ENCODE results near the gene CELF4.

The CELF4 gene

DNA sequence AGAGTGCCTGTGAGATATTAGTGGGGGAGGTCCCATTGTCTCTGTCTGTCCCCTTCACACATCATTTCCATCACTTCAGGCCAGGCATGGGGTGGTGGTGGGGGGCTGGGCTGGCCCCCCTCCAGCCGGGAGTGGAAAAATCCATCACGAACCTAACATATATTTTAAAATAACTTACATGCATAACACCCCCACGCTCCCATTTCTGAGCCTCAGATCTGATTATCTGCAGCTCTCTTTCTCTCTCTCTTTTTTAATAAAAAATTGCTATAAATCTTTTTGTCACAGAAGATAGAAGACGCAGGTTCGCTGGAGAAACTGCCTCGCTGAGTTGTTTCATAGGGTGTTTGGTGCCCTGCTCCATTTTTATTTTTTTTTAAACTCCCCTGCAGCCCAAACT lies 159.8 kb downstream of the CELF4 start:
- no peak for DNase-seq

DNA sequence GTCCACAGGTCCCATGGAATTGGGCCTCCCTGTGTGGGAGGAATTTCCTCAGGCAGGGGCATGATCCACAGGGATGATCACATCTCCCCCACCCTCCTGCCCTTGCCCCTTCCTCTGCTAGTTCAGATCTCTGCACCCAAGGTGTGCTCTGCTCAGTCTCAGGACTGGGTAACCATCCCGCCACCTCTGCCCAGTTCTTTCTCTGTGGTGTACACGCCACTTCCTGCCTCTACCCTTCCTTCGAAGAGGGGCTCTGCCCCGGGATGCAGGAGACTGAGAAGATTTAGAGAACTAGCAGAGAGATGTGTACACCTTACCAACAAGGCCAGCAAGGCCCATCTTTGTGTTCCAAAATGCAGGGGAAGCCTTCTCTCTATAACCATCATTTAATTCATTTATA lies 160.4 kb downstream of the CELF4 start:
- no peak for DNase-seq

DNA sequence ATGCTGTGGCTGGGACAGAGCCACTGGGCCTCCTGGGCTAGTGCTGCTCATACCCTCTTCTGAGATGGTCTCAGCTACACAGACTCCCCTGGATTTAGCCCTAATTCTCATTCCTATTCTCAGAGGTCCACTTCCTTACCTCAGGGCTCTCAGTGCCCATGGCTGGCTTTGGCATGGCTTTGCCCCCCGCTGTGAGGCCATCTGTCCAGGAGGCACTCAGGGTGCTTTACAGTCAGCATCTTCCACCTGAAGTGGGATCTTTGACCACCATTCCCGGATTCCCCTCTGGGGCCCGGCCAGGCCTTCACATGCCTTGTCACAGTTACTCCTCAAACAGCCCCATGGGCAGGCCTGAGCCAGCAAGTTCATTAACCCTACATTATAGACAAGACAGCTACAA lies 161.8 kb downstream of the CELF4 start:
- DNase-seq, result no peak

DNA sequence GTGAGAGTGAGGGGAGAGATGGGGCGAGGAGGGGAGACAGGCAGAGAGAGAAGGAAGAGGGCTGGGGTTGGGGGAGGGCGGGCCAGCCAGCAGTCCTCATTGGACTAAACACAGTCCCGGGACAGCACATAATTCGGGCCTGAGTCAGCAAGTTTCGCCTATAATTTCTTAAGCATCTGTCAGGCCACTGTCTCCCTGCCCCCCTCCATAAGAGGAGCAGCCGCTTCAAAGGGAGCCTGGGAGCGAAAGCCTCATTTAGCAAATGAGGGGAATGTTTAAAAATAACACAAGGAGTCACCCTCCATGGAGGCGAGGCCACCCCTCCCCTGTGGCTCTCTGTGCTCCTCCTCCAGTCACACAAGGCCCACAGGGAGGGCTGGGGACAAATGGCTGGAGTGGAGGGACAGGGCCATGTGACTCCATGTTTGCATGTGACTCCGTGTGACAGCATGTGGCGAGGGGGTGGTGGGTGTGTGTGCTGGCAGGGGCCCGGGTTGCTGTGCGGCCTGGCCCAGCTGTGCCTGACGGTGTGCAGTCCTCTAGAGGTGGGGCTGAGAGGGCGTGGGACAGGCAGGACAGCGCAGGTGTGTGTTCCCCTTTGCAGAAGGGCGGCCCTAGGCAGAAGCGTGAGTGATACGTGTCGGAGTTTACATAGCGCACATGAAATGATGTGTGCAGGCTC lies 162.4 kb downstream of the CELF4 start:
- DNase-seq, result no peak

DNA sequence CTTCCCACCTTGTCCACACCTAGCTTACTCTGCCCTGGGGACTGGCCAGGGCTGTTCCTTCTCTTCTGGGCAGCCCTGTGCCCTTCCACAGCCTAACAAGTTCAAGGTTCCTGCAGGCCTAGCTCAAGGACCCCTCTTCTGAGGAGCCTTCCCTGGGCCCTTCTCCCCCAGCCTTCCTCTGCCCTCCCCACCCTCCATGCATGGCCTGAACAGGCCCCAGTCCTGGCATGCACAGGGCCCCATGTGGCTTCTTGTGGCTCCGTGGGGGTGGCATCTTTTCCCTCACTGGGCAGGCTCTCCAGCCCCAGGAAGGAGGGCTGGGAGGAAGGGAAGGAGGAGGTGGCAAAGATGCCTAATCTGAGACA lies 162.9 kb downstream of the CELF4 start:
- DNase-seq, result no peak

DNA sequence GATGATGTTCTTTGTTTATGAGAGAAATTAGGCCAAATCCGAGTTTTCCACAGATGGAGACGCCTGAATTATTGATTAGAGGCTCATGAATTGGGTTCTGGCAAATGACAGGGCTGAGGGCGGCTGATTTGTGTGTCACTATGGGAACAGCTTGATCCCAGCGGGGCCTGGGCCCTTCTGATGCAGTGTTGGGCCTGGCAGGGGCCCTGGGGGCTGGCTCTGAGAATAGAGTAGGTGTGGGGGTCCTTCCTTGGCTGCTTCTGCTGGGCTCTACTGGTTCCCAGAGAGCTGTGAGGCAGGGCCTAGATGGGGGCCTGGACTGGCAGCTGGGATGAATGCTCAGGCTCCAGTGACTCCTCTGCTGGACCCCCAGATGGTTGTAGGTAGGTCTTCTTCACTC lies 164.8 kb downstream of the CELF4 start:
- no peak for DNase-seq

DNA sequence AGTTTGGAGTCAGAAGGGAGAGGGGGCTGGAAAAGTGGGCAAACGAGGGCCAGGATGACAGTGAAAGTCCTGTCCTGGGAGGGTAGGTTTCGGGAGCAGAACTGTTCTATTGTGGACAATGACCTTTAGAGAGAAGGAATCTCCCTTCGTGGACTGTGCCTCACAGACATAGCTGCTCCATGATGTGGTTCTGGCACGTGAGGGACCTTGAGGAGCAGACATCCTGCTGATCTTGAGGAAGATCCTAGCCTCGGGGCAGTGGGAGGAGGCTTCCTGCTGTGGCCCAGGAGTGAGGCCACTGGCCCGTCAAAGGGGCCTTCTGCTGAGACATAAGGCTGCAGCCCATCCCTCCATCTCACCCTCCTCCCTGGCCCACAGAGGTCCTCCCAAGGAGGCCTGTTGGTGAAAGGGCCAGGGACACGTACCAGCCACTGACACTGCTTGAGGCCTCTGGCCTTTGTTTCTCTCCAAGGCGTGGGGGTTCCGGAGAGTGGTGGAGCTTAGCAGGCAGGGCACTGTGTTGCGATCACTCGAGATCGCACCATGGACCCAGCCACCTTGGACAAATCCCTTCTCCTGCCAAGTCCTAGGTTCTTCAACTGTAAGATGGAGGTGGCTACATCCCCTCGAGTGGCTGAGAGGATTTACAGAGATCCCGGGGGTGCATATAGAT lies 167.2 kb downstream of the CELF4 start:
- DNase-seq, result no peak

DNA sequence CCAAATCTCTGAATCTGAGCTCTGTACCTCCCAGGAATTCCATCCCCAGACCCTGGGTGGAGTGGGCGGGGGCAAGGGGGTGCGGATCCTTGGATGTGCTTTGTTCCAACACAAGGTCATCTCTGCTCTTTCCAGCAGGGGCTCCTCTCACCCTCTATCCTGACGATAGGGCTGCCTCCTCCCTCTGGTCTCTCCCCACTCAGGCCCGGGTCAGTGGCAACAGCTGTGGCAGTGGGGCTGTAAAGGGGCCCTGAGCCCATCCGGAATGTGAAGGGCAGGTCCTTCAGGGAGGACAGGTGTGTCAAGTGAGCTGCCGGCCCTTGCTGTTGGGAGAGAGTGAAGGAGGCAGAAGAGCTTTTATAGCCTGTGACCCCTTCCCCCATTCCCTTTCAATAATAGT lies 167.8 kb downstream of the CELF4 start:
- no peak for DNase-seq

DNA sequence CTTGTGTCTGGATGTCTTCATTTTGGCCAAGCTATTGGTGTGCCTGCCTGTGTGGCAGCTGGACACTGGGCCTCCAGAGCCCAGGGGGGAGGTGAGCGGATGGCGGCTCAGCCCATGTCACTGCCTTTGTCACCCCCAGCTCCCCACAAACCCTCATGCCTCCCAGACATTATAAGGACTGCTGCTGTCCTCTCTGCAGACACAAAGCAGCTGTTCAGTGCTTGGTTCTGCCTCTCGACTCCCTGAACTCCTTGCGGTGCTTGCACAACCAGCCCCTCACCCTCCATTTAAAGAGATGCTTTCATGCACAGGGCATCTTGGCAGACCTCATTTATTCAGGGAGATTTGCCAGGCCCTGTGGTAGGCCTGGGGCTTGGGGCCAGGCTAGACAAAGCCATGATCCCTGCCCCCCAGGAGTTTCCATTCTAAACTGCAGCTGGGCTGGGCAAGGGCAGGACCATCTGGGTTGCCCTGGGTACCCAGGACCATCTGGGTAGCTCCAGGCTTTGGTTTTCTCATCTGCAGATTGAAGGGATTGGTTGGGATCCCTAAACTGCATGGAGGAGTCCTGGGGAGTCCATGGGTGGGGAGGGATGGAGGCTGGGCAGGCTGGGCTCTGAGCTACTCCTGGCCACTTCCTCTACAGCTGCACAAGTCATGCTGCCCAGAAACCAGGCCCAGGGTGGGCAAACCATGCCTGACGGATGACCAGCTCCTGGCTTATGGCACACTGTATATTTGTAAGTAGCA lies 168.5 kb downstream of the CELF4 start:
- DNase-seq, result no peak

DNA sequence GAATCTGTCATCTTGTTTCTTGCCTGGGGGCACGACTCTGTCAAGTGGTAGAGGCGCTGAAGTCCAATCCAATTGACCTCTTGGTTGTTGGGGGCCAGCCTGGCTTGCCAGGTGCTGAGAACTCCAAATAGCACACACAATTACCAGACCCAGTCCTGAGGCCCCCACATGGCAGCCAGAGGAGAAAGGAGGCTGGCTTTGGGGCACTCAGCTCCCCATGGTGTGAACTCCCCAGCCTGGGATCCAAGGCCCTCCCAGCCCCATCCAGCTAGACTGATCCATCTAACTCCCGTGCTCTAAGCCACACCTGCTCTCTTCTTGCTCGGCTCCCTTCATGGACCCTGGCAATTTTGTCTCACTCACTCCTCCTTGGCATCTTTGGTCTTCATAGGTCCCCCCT lies 170.0 kb downstream of the CELF4 start:
- no peak for DNase-seq

DNA sequence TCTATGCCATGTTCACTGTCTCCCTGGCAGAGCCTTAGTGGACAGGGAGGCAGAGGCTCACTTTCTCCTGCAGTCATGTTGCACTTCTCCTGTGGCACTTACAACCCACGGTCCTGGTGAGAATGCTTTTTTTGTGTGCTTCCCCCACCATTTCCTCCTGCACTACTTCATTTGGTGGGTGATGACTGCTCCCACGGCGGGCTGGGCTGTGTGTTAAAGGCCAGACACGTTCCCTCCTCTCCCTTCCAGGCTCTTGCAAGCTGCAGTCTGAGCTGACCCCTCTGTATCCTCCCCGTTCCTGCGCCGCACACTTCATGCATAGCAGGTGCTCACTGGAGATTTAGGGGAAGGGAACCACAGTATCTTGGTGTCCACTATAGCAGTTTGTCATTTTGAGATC lies 170.5 kb downstream of the CELF4 start:
- DNase-seq, result no peak

DNA sequence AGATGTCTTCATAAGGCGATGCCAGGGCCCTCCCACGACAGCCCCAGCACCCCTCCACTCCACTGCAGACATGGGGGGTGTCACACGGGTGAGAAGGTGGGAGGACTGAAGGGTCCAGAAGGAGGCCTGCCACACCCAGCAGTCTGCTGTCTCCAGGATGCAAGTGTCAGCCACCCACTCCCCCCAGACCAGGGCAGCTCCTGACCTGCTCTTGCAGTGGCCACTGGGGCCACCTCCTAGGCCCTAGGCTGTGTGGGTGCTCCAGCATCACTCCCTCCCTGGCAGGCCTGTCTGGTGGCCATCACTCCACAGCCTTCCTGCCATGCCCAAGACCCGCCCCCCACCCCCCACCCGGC lies 171.0 kb downstream of the CELF4 start:
- no peak for DNase-seq

DNA sequence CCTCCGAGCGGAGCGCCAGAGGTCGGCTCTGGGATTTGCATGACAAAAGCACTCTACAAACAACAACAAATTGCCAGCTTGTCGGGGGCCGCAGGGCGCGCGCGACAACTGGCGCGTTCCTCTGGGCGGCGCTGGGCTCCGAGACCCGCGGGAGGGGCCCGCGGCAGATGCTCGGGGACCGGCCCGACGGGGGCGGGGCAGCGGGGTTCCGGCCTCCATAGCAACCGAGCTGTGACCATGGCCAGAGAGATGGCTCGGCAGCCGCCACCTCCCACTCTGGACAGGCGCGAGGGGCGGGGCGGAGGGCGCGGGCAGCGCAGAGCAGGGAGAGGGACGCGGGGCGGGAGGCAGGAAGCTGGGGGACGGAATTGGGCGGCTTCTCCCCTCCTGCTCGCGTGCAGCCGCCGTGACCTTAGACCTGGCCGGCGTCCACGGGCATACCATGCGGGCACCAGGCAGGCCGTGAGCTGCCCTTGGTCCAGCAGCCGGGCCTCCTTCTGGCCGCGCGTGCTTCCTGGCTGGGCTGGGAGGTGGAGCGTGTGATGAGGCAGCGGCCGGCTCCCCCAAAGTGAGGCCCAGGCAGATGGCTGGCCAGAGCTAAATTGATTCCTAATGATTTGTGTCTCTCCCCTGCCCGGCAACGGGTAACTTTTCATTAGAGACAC lies 171.5 kb downstream of the CELF4 start:
- DNase-seq, result no peak

DNA sequence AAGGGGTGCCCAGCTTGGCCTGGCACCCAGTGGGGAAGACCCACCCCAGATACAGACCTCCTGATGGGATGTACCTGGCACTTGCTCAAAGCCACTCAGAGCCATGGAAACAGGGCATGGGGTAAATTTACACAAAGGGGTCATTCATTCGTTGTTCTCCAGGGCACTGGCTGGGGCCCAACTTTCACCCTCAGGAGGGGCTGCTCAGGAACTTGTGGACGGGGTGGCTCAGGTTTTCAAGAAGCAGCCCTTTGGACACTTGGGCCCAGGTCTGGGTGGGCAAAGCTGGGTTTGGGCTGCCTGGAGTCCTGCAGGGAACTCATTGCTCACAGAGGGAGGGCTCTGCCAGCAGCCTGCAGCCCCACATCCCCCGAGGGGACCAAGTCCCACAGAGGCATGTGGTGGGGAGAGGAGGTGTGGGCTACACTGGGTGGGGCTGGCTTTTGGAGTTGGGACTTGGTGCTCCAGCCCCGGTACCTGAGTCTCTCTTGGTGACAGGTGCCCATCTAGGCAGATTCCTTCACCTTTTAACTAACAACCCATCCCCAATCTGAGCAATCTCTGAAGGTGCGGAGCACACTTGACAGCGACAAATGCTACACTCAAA lies 172.3 kb downstream of the CELF4 start:
- DNase-seq, result no peak

DNA sequence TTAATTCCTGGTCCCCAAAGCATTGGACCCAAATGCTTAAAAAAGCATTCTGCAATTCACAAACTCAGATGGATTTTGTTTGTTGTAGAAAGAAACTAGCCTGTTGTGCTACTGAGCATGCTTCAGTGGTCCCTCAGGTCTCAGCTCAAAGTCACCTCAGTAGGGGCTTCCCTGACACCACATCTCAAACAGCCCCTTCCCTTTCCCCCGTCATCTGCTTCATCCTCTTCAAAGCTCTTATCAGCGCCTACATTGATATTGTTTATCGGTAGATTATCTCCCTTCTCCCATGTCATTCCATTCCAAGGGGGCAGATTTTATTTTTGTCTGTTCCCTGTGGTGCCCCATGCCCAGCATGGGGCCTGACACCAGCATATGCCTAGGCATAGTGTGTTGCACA lies 172.9 kb downstream of the CELF4 start:
- DNase-seq, result no peak

DNA sequence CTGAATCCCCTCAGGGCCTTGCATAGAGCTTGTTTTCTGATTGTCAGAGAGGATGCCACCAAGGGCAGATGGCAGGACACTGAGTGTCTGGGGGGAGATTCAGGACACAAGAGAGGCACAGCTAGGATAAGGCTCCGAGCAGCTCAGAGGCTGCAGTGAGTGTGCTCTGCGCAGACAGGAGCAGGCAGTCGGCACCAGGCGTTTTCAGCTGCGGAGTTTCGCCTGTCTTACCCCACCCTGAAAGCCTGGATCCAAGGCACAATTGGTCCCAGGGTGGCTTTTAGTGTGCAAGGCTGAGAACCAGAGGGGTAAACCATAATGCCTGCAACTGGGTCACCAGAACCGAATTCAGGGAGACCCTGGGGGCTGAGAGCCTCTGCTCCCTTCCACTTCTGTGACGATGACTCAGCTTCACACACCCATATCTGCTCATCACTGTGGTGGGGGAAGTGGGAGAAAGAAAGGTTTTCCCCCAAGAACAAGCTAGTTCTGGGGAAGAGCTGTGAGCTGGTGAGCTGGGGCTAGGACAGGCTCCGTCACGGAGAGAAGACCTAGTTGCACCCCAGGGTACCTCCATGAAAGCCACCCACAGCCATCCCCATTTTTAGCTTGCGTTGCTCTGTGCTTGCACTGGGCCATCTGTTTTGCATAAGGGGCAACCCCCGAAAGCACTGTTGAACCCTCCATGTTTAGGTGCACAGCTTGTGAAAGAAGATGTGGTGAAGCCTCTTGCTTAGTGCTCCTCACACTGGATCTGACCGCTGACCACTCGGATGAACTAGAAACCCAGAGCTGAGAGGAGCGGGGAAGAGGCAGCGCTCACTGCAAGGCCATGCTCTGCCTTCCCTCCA lies 173.7 kb downstream of the CELF4 start:
- DNase-seq, result no peak

DNA sequence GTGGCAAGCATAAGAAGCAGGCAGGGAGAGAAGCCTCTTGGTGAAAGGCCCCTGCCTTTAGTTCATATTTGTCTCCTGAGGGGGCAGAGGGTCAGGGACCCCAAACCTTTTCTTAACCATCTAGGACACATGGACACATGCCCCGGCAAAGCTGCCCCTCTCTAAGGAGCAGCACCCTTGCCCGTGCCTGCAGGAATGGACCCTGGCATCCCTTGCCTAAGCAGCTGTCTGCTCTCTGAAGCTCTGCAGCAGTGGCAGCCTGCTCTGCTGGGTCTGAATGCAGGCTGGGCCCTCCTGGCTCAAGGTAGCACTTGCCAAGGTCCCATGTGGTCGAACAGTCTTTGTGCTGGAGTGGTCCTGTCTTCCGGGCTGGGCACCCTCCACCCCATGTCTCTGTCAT lies 174.4 kb downstream of the CELF4 start:
- DNase-seq, result no peak

DNA sequence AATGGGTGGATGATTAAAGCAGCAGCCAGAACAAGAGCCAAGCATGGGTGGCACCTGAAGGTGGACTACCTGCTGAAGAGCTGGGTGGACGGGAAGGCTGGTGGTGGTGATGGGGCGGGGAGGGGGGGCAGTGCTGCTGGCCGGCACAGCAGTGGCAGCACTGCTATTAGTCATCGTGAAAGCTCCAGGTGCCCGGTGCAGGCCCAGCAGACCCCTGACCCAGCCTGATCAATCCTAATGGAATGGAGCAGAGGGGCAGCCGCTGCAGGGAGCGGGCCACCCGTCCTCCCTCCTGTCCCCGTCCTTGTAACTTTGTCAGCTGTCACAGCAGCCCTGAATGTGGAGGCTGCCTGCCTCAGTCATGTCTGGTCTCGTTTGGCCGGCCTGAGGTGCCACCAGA lies 174.9 kb downstream of the CELF4 start:
- DNase-seq, result no peak

DNA sequence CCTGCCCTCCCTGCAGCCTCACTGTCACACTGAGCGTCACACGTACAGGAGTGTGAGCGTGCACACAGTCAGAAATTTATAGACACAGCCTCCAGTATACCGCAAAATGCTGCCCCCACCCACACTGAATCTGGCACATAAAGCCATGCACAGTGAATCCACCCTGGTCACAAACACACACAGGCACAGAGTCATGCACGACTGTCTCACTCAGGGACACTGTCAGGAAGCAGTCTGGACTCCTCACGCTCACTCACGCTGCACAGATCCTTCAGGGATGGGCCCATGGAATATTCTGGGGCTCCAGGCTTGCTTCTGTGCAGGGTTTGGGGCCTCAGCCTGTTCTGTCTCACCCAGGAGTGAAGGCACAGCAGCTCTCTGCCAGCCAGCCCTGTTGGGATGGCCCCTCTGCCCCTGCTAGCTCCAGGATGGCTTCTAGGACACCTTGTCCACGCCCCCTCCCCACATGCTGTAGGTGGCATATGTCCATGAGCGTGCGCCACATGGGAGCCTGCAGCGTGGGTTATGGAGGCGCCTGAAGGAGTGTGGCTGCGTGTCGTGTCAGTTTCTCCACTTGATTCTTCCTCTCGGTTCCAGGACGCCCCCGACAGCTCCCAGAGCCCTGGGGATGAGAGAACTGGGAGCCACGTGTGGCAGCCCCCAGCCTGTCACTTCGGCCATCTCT lies 175.8 kb downstream of the CELF4 start:
- DNase-seq, result no peak

DNA sequence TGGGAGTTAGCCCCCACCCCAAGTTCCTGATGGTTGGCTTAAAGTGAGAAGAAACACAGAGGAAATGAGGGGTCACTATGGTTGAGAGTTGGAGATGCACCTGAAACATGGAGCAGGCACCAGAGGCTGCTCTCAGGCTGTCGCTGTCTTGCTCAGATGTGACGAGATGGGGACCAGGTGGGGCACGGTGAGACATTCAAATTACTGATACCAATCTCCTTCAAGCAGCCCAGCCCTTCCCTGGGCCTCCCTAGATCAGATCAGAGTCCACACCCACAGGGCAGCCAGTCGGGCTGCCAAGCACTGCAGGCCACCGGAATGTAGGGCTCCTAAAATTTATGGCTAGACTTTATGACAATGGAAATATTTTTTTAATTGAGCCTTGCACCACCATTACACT lies 176.6 kb downstream of the CELF4 start:
- no peak for DNase-seq

DNA sequence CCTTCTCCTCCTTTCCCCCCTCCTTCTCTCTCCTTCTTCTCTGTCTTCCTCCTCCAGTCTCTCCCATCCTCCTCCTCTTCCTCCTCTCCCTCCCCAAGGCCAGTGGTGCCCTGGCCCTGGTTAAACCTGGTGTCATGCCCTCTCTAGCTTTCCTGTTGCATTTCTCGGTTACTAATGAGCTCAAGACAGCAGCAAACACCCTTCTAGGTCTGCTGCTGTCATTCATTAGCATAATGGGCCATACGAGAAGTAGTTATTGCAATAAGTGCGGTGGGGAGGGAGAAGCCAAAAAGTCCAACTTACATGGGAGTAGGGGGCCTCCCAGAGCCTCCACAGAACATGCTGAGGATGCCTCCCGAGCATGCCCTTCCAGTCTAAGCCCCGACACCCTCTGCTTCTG lies 177.2 kb downstream of the CELF4 start:
- no peak for DNase-seq
